ENCODE data around the gene PKP4. TPM values are rescaled to one million over a fixed set of nuclear protein-coding genes. Genes with fewer than 3 reads are reported as not detected.

PKP4 gene
- total RNA-seq, 1 donor: 47.4 TPM

DNA sequence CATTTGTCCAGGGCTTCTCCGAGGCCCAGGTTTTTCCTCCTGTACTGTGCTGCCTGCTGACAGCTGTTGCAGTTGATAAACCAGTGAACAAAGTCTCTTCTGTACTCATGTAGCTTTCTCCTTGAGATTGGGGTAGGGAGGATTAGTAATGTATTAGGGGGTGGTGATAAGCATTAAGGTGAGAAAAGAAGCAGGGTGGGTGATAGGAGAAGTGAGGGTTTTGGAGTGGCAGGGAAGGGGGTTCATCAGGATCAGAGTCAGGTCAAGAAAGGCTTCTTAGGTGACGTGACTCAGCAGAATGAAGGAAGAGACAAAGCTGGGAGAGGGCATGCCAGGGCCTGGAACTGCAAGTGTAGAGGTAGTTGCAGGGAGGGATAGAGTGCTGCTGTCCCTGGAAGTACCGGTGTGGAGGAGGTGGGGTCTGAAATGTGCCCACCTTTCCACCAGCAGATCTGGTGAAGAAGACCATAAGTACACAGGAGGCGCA lies 48.7 kb downstream of the PKP4 start:
- Histone ChIP-seq H3K27ac (ENCODE audit: low read depth, low read length) (no peak overlapping the region), H3K27me3 (ENCODE audit: insufficient read depth, low read length) (no peaks in the 10 kb centered on the region), H4K20me1 (ENCODE audit: insufficient read depth, low read length) (no peaks in the 10 kb centered on the region), H3K4me3 (ENCODE audit: insufficient read depth, low read length) (no peak overlapping the region), H2AFZ (ENCODE audit: low read length) (no peak overlapping the region), H3K36me3 (ENCODE audit: insufficient read depth, low read length) (peaks cover 6% of the 10 kb centered on the region), H3K79me2 (ENCODE audit: insufficient read depth, low read length) (peaks cover 83% of the 10 kb centered on the region), H3K4me2 (ENCODE audit: insufficient read depth, low read length) (no peak overlapping the region), H3K4me1 (ENCODE audit: insufficient read depth, low read length) (peaks cover 29% of the 10 kb centered on the region), H3K9me3 (ENCODE audit: low read depth, low read length) (no peaks in the 10 kb centered on the region)
- DNase-seq (ENCODE audit: insufficient read length, low spot score, missing footprints): no peak
- TF ChIP-seq, protein P1, sequence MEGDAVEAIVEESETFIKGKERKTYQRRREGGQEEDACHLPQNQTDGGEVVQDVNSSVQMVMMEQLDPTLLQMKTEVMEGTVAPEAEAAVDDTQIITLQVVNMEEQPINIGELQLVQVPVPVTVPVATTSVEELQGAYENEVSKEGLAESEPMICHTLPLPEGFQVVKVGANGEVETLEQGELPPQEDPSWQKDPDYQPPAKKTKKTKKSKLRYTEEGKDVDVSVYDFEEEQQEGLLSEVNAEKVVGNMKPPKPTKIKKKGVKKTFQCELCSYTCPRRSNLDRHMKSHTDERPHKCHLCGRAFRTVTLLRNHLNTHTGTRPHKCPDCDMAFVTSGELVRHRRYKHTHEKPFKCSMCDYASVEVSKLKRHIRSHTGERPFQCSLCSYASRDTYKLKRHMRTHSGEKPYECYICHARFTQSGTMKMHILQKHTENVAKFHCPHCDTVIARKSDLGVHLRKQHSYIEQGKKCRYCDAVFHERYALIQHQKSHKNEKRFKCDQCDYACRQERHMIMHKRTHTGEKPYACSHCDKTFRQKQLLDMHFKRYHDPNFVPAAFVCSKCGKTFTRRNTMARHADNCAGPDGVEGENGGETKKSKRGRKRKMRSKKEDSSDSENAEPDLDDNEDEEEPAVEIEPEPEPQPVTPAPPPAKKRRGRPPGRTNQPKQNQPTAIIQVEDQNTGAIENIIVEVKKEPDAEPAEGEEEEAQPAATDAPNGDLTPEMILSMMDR (IDR thresholded peaks at IDR 0.05; ENCODE audit: extremely low read depth, low read depth, low read length): no peak

DNA sequence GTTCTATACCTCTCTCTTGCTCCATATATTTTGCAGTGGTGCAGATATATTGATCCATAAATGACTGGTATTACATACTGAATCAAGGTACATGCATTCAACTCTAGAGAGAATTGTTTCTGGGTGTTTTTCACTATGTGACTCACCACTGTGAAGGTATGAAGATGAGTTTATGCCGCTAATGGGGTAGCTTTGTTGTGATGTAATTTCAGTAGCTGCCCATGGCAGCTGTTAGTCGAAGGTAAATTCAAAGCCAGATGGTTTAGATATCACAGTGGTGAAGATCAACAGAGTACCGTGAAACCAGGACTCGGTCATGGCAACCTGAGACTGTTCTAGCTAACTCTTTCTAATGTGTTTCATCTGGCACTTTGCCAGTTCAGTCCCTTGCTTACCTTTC lies 50.4 kb downstream of the PKP4 start:
- H3K36me3 ChIP-seq (ENCODE audit: insufficient read depth, low read length): no peaks in the 10 kb centered on the region
- H3K4me1 ChIP-seq (ENCODE audit: insufficient read depth, low read length): peaks cover 16% of the 10 kb centered on the region
- no peaks in the 10 kb centered on the region for H3K27me3 ChIP-seq (ENCODE audit: insufficient read depth, low read length)
- peaks cover 80% of the 10 kb centered on the region for H3K79me2 ChIP-seq (ENCODE audit: insufficient read depth, low read length)
- no peak overlapping the region for H3K4me3 ChIP-seq (ENCODE audit: insufficient read depth, low read length)
- H4K20me1 ChIP-seq (ENCODE audit: insufficient read depth, low read length): no peaks in the 10 kb centered on the region
- H3K4me2 ChIP-seq (ENCODE audit: insufficient read depth, low read length): no peak overlapping the region
- H2AFZ ChIP-seq (ENCODE audit: low read length): no peak overlapping the region
- no peaks in the 10 kb centered on the region for H3K9me3 ChIP-seq (ENCODE audit: low read depth, low read length)
- no peak for DNase-seq (ENCODE audit: insufficient read length, low spot score, missing footprints)
- TF ChIP-seq, protein P1 (IDR thresholded peaks at IDR 0.05; ENCODE audit: extremely low read depth, low read depth, low read length): no peak
- H3K27ac ChIP-seq (ENCODE audit: low read depth, low read length): no peak overlapping the region

DNA sequence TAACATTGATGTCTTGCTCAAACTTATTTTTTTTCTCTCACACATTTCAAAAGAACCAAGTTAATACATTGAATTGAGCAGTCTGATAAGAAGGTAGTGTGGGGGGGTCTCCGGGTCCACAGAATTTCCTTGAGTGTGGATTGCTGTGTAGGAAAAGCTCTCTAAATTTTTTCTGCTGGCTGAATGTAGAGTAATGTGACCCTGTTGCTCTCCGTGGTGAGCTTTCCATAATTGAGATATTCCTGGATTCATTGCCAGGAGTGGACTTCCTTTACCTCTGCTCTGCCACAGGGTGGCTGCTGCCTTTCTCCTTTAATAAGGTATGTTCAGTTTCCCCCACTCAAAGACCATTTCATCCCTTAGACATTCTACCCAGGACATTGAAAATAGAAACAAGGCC lies 50.9 kb downstream of the PKP4 start:
- Histone ChIP-seq H3K4me2 (ENCODE audit: insufficient read depth, low read length) (no peak overlapping the region), H4K20me1 (ENCODE audit: insufficient read depth, low read length) (no peaks in the 10 kb centered on the region), H3K9me3 (ENCODE audit: low read depth, low read length) (no peaks in the 10 kb centered on the region), H2AFZ (ENCODE audit: low read length) (no peak overlapping the region), H3K36me3 (ENCODE audit: insufficient read depth, low read length) (no peaks in the 10 kb centered on the region), H3K27me3 (ENCODE audit: insufficient read depth, low read length) (no peaks in the 10 kb centered on the region), H3K27ac (ENCODE audit: low read depth, low read length) (no peak overlapping the region), H3K4me1 (ENCODE audit: insufficient read depth, low read length) (peaks cover 11% of the 10 kb centered on the region), H3K4me3 (ENCODE audit: insufficient read depth, low read length) (no peak overlapping the region), H3K79me2 (ENCODE audit: insufficient read depth, low read length) (peaks cover 80% of the 10 kb centered on the region)
- TF ChIP-seq, protein P1 (IDR thresholded peaks at IDR 0.05; ENCODE audit: extremely low read depth, low read depth, low read length): no peak
- no peak for DNase-seq (ENCODE audit: insufficient read length, low spot score, missing footprints)

DNA sequence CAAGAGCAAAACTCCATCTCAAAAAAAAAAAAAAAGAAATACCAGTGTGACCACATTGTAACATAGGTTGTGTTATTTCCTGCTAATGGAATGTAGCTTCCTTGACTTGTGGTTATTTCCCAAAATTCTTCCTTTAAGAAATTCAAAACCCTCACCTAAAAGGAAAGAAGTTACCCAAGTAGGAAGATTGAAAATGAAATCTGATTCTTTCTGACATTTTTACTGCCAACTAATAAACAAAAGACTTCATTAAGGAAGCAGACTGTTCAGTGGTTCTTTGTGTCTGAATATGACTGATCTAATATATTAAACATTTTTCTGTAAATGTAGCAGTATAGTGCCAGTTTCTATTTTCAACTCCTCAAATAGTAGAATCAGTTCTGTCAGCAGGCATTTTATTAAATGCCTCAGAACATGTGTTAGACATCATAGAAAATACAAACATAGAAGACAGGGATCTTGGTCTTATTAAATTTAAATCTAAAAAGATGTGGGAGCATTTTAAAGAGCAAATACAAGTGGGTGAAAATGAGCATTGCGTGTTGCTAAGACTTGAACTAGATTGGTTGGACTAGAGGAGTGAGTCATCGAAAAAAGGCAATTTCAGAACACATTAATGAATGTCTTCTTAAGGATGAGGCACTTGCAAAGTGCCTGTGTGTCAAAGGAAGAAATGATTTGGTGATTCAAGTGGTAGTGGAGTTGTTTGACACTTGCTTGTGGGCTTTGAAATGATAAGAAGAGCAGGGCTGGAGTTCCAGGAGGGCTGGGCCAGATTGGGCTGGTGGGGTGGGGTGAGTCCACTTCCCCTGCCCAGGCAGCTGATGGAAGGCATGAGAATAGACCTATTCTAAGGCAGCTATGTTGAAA lies 53.4 kb downstream of the PKP4 start:
- no peak overlapping the region for H3K27ac ChIP-seq (ENCODE audit: low read depth, low read length)

More for the DNA sequence above, 53.4 kb downstream of the PKP4 start:
- Histone ChIP-seq H3K79me2 (ENCODE audit: insufficient read depth, low read length) (peaks cover 87% of the 10 kb centered on the region), H3K9me3 (ENCODE audit: low read depth, low read length) (no peaks in the 10 kb centered on the region), H3K4me2 (ENCODE audit: insufficient read depth, low read length) (no peak overlapping the region), H3K4me1 (ENCODE audit: insufficient read depth, low read length) (peaks cover 4% of the 10 kb centered on the region), H3K27me3 (ENCODE audit: insufficient read depth, low read length) (no peaks in the 10 kb centered on the region), H4K20me1 (ENCODE audit: insufficient read depth, low read length) (no peaks in the 10 kb centered on the region), H3K36me3 (ENCODE audit: insufficient read depth, low read length) (no peaks in the 10 kb centered on the region), H2AFZ (ENCODE audit: low read length) (no peak overlapping the region), H3K4me3 (ENCODE audit: insufficient read depth, low read length) (no peak overlapping the region)
- TF ChIP-seq, protein P1 (IDR thresholded peaks at IDR 0.05; ENCODE audit: extremely low read depth, low read depth, low read length): no peak
- no peak for DNase-seq (ENCODE audit: insufficient read length, low spot score, missing footprints)

Data from osteoblast (primary cell).